Measurements from ENCODE around the gene MAP7.

GRCh38 chr6:136487759-136488425, 62.3 kb downstream of the MAP7 start:
- TF ChIP-seq, protein P1, sequence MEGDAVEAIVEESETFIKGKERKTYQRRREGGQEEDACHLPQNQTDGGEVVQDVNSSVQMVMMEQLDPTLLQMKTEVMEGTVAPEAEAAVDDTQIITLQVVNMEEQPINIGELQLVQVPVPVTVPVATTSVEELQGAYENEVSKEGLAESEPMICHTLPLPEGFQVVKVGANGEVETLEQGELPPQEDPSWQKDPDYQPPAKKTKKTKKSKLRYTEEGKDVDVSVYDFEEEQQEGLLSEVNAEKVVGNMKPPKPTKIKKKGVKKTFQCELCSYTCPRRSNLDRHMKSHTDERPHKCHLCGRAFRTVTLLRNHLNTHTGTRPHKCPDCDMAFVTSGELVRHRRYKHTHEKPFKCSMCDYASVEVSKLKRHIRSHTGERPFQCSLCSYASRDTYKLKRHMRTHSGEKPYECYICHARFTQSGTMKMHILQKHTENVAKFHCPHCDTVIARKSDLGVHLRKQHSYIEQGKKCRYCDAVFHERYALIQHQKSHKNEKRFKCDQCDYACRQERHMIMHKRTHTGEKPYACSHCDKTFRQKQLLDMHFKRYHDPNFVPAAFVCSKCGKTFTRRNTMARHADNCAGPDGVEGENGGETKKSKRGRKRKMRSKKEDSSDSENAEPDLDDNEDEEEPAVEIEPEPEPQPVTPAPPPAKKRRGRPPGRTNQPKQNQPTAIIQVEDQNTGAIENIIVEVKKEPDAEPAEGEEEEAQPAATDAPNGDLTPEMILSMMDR (conservative IDR thresholded peaks at IDR 0.05): no peak
- TF ChIP-seq ZFX (IDR thresholded peaks at IDR 0.05): no peak
